H4 (cell line): ENCODE results near the gene SHISAL1. TPM values are rescaled to one million over a fixed set of nuclear protein-coding genes. Genes with fewer than 3 reads are reported as not detected.

Source experiments
- DNase-seq: peaks from one replicate; pipeline ENCODE4 v3.0.0-alpha.2; 2015; ENCODE audit warnings: low spot score
- total RNA-seq: library from RNA; depleted of rRNA; stranded (reverse); fragments of >200 nt; shearing (Covaris generic); gene quantifications from 2 replicates; pipeline ENCODE4 v1.2.3, GENCODE V29; 2014

SHISAL1 gene
- total RNA-seq, 1 experiment from 2014 or later: 7.0 TPM

- DNase-seq: no peak
These were observed 29.7 kb upstream of the SHISAL1 start for GRCh38 chr22:44342347-44342956.

- peak; percentile 32 for DNase-seq
These were observed 28.9 kb upstream of the SHISAL1 start for GRCh38 chr22:44341431-44342346.

GRCh38 chr22:44340271-44341239, 27.8 kb upstream of the SHISAL1 start:
- DNase-seq: no peak

DNA sequence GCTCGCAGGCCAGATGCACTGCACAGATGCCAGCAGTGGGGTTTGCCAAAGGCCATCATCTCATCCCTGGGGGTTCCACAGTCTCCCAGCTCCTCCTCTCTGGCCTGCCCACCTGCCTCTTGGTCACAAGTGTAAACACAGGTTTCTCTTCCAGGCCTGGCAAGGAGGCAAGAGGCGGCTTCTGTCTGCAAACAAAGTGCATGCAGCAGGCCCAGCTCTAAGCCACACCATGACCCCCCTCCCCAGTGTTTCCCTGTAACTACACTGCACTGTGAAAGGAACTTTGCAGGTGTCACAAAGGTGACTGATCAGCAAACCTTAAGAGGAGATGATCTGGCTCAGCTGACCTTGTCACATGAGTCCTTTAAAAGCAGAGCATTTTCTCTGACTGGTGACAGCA, 26.2 kb upstream of the SHISAL1 start:
- no peak for DNase-seq

DNA sequence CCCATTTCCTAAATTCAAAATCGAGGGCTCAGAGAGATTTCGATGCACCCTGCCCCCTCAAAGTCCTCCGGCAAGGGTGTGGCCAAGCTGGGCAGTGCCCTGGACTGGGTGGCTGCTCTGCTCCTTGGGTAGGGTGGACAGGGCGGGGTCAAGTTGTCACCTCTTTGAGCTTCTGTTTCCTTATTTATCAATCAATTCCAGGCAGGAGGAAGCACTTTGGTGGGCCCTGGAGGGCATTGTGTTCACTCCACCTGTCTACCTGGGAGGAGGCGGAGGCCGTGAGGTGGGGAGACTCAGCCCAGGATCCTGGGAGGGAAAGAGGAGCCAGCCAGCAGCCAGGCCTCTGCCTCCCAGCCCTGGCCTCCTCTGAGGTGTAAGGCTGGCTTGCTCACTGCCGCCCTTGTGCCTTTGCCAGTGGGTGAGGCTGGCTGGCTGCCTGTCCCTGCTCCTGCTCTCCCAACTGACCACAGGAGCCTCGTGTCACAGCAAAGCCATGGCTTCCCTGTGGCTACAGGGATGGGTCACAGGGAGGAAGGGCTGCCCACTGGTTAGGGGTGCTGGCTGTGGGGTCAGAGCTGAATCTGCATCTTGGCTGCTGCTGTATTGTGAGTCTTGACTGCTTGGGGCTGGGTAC, 25.5 kb upstream of the SHISAL1 start:
- DNase-seq: no peak

- peak; percentile 68 for DNase-seq
These were observed 24.9 kb upstream of the SHISAL1 start for GRCh38 chr22:44337678-44338004.

DNA sequence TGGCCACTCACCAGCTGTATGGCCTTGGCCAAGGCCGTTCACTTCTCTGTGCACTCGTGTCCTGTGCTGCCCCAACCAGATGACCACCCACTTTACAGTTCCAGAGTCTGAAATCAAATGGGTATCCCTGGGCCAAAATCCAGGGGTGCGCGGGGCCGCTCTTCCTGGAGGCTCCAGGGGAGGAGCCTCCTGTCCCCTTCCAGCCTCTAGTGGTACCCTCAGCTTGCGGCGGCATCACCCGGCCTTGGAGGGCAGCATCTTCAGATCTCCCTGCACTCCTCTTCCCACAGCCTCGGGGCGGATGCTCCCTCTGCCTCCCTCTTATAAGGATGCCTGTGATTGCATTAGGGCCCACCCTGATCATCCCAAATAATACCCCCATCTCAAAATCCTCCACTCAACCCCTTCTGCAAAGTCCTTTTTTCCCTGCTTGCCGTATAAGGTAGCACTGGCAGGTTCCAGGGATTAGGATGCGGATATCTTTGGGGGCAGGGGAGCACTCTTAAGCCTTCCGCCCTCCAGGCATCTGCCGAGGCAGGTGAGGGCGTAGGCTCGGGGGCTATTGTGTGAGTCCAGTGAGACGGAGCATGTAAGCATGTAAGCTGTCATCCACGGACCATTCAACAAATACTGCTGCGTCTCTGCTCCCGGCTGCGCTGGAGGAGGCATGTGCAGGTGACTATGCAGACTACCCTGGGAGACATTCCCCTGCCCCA, 24.4 kb upstream of the SHISAL1 start:
- no peak for DNase-seq

GRCh38 chr22:44335903-44336803, 23.4 kb upstream of the SHISAL1 start:
- no peak for DNase-seq

DNA sequence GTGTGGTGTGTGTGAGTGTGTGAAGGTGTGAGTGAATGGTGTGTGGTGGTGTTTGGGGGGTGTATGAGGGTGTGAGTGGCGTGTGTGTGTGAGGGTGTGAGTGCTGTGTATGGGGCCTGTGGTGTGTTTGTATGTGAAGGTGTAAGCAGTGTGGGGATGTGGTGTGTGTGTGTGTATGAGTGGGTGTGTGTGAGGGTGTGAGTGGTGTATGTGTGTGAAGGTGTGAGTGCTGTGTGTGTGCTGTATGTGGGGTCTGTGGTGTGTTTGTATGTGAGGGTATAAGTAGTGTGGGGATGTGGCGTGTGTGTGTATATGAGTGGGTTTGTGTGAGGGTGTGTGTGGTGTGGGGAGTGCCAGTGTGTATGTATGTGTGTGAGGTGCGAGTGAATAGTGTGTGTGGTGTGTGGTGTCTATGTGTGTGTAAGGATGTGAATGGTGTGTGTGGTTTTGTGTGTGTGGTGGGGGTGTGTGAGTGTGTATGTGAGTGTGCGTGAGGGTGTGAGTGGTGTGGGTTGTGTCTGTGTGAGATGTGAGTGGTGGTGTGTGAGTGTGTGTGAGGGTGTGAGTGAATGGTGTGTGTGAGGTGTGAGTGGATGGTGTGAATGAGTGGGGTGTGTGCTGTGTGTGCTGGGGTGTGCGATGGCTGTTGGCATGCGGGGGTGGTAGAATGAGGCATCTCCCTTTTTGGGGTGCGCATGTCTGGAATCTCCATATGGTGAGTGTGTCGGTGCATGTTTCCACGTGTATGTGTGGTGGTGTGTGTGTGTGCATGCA, 22.5 kb upstream of the SHISAL1 start:
- no peak for DNase-seq

DNA sequence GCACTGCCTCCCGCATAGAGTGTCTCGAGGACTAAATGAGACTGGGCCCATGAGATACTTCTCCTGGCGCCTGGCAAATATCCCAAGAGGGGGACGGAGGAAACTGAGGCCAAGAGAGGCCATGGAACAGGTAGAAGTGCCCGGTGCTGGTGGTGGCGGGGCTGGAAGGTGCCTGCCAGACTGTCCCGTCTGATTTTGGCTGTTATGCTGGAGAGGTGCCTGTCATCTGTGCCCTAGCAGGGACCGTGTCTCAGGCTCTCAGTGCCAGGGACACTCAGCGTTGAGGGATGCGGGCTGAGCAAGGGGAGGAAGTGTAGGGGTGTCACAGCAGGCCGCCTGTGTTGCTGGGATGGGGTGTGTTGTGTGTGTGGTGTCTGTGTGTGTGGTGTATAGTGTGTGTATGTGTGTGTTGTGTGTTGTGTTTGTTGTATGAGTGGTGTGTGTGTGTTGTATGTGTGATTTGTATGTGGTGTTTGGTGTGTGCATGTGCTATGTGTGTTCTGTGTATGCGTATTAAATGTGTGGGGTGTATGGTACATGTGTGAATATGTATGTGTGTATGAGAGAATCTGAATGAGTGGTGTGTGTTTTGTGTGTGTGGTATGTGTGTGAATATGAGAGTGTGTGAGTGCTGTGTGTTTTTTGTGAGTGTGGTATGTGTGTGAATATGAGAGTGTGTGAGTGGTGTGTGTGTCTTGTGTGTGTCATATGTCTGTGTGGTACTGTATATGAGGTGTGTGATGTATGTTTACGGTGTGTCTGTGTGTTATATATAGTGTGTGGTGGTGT, 21.3 kb upstream of the SHISAL1 start:
- DNase-seq: no peak

DNA sequence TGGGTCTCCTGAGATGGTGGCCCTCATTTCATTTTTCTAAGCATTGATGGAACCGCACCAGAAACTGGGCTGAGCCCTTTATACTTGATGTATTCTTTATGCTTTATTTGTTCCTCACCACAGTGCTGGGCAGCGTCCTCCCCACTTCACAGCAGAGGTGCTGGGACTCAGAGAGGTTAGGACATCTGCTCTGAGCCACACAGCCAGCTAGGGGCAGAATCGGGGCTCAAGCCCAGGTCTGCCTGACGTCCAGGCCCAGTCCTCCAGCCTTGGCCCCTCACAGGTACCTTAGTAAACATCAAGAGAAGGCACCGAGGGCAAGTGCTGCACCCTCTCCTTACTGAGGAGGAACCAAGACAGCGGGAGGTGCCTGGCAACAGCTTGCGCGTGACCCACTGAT, 20.2 kb upstream of the SHISAL1 start:
- DNase-seq: no peak

DNA sequence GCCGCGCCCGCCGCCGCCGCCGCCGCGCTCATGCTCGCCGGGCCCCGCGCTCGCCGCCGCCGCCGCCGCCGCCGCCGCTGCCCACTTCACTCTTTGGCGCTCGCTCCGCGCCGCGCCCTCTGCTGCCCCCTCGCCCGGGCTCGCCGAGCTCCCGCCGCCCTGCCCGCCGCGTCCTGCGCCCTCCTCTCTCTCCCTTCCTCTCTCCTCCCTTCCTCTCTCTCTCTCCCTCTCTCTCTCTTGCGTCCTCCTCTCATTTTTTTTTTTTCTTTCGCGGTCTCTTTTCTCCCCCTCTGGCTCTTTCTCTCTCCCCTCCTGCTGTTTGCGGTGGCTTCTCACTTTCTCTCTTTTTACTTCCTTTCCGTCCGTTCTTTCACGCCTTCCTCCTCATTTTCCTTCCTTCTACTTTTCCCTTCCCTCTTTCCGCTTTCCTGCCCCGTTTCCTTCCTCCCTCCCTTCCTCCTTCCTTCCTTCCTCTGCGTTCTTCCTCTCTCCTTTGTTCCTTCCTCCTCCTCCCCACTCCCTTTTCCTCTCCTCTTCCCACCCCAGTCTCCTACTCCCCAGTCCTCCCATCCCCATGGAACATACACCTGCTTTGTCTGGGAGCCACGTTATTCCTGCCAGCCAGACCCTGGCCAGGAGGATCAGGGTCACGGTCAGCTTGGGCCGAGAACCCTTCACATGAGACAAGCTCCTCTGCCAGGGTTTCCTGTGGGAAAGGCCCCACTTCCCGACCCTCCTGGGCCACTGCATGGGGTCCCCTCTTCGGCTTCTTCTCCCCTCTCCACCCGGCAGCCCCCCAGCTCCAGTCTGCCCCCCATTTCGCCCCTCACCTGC, 19.3 kb upstream of the SHISAL1 start:
- no peak for DNase-seq

GRCh38 chr22:44330744-44331660, 18.3 kb upstream of the SHISAL1 start:
- no peak for DNase-seq

GRCh38 chr22:44330188-44330743, 17.5 kb upstream of the SHISAL1 start:
- no peak for DNase-seq

- DNase-seq: peak; percentile 33
These were observed 16.5 kb upstream of the SHISAL1 start for GRCh38 chr22:44329179-44329796.

GRCh38 chr22:44328762-44329161, 16.0 kb upstream of the SHISAL1 start:
- no peak for DNase-seq
